Measurements from ENCODE around the gene GDF15.

DNA sequence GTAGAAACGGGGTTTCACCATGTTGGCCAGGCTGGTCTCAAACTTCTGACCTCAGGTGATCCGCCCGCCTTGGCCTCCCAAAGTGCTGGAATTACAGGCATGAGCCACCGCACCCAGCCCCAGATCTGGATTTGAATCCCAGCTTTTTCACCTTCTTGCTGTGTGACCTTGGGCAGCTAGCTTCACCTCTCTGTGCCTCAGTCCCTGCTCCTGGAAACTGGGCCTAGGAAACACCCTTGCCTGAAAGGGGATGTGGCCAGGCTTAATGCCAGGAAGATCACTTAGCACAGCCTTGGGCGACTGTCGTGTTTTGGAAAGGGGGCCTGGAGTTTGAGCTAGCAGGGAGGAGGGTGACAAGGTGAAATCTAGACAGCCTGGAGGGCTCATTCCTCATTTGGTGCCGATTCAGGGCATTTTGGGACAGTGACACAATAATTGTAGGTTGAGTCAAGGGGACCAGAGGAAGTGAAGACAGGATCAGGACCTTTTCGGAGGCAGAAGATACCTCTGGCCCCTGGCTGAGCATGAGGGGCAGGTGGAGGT, 43.8 kb upstream of the GDF15 start:
- TF ChIP-seq EZH2 (IDR thresholded peaks at IDR 0.05; ENCODE audit: insufficient read depth, poor library complexity, severe bottlenecking), result no peak
- no peak for TF ChIP-seq EZH2phosphoT487 (IDR thresholded peaks at IDR 0.05; ENCODE audit: insufficient read depth, low read depth)

Measured in GM23248 (cell line).